ENCODE data around the gene ERN1. TPM values are rescaled to one million over a fixed set of nuclear protein-coding genes. Genes with fewer than 3 reads are reported as not detected.

ERN1 gene
- total RNA-seq, 2 experiments from 2014 or later, result 21.9 to 22.0 TPM

- CTCF ChIA-PET, result interaction anchor here (1.1 to 1.9 kb wide), 3 partner anchors 26 to 72 kb away, joined by 4 to 7 read pairs (median 4); no protein-coding TSS in a partner anchor
Measured at GRCh38 chr17:63991611-63992010, 138.3 kb downstream of the ERN1 start.

GRCh38 chr17:63989622-63990345 is 140.2 kb downstream of the ERN1 start:
- no peak for DNase-seq
- Mint-ChIP-seq H3K27me3 (ENCODE audit: low read depth) (no peaks in the 10 kb centered on the region), H3K36me3 (ENCODE audit: low read depth) (no peaks in the 10 kb centered on the region), H3K4me1 (ENCODE audit: low read depth) (peaks cover 33% of the 10 kb centered on the region), H3K9me3 (no peaks in the 10 kb centered on the region), H3K4me3 (no peak overlapping the region), H3K27ac (no peak overlapping the region)
- intact Hi-C loops (cut with micrococcal nuclease), result loop anchor here (1.0 to 5.0 kb wide), 2 partner anchors 42 to 70 kb away; no protein-coding TSS in a partner anchor
- CTCF ChIA-PET, result interaction anchor here (0.7 to 2.3 kb wide), 19 partner anchors 10 to 144 kb away, joined by 3 to 23 read pairs (median 5); partner anchors contain the start of genes CD79B, CSHL1 and GH1

More at GRCh38 chr17:63991611-63992010, 138.3 kb downstream of the ERN1 start:
- intact Hi-C loops (cut with micrococcal nuclease), result loop anchor here (5.0 kb wide), 1 partner anchor 44 kb away; no protein-coding TSS in a partner anchor
- no peak overlapping the region for H3K27ac Mint-ChIP-seq
- H3K4me1 Mint-ChIP-seq (ENCODE audit: low read depth), result peaks cover 20% of the 10 kb centered on the region
- no peak for DNase-seq
- no peaks in the 10 kb centered on the region for H3K36me3 Mint-ChIP-seq (ENCODE audit: low read depth)
- H3K9me3 Mint-ChIP-seq, result no peaks in the 10 kb centered on the region
- H3K27me3 Mint-ChIP-seq (ENCODE audit: low read depth), result no peaks in the 10 kb centered on the region
- no peak overlapping the region for H3K4me3 Mint-ChIP-seq

Other genes starting within 250 kb of the ERN1 start
- gene GH2, start 248.2 kb downstream of the ERN1 start, total RNA-seq, result not detected
- gene CSH1, start 233.6 kb downstream of the ERN1 start, total RNA-seq, result not detected
- not detected for gene CSHL1, start 218.9 kb downstream of the ERN1 start, total RNA-seq
- not detected for gene GH1, start 211.3 kb downstream of the ERN1 start, total RNA-seq
- 10 to 100 TPM; 24.2 to 24.3 TPM for gene CD79B, start 197.8 kb downstream of the ERN1 start, total RNA-seq
- gene SCN4A, start 157.2 kb downstream of the ERN1 start, total RNA-seq, result under 1 TPM; 0.10 to 0.47 TPM
- gene PRR29, start 131.8 kb downstream of the ERN1 start, total RNA-seq, result under 1 TPM; 0.21 to 0.44 TPM
- gene ICAM2, start 109.5 kb downstream of the ERN1 start, total RNA-seq, result 10 to 100 TPM; 41.6 to 41.9 TPM
- 10 to 100 TPM in 1 of 2 experiments, 1 to 10 TPM in 1; 9.2 to 10.6 TPM for gene TEX2, start 133.1 kb upstream of the ERN1 start, total RNA-seq